K562 (cell line): ENCODE measurements around the gene MPIG6B. TPM values are rescaled to one million over a fixed set of nuclear protein-coding genes. Genes with fewer than 3 reads are reported as not detected.

Source experiments
- ARNT ChIP-seq, 2 experiments: fragments of 450-650 bp; IDR thresholded peaks; 2 replicates each; pipeline ENCODE4 v1.6.1; 2016; ENCODE audit warnings: mild to moderate bottlenecking in 1 of 2
- BRCA1 ChIP-seq, 2 experiments: fragments of 450-650 bp in 1 of 2; sonication (generic) in 1 of 2; formaldehyde crosslinking in 1 of 2; IDR thresholded peaks; 2 replicates each; pipeline versions ENCODE4 v1.5.0 to v1.6.1; 2017 to 2020; ENCODE audit warnings: mild to moderate bottlenecking in 1 of 2, missing genetic modification reagents in 1 of 2
- CBX3 ChIP-seq, 2 experiments: IDR thresholded peaks; 1 replicate in 1 of 2; 2 replicates in 1 of 2; pipeline ENCODE4 v1.6.1; 2012; ENCODE audit warnings: inconsistent platforms in 2 of 2, low read length in 2 of 2, borderline replicate concordance in 1 of 2, control low read depth in 1 of 2
- DNMT1 ChIP-seq: fragments of 450-650 bp; IDR thresholded peaks from 2 replicates; pipeline ENCODE4 v1.6.1; 2016; ENCODE audit warnings: antibody characterized with exemption, mild to moderate bottlenecking
- E2F6 ChIP-seq, 2 experiments: IDR thresholded peaks; 2 replicates each; pipeline ENCODE4 v1.6.1; 2011; ENCODE audit warnings: borderline replicate concordance in 1 of 2, control low read depth in 1 of 2, low read depth in 1 of 2, low read length in 1 of 2, mild to moderate bottlenecking in 1 of 2, mixed read lengths in 1 of 2, moderate library complexity in 1 of 2; ENCODE audit not compliant: insufficient read depth in 1 of 2, insufficient read length in 1 of 2, poor library complexity in 1 of 2, severe bottlenecking in 1 of 2; ENCODE audit errors: extremely low read depth in 1 of 2
- FOXK1 ChIP-seq: sonication (generic); formaldehyde crosslinking; IDR thresholded peaks from 2 replicates; pipeline ENCODE4 v1.8.0; 2022; ENCODE audit warnings: missing genetic modification reagents, mild to moderate bottlenecking, borderline replicate concordance
- GATA2 ChIP-seq: sonication (generic); formaldehyde crosslinking; IDR thresholded peaks from 2 replicates; pipeline ENCODE4 v1.4.0; 2020; ENCODE audit warnings: mild to moderate bottlenecking, missing genetic modification reagents
- HLTF ChIP-seq: fragments of 450-650 bp; IDR thresholded peaks from 2 replicates; pipeline ENCODE4 v1.6.1; 2016
- JUND ChIP-seq, 2 experiments: IDR thresholded peaks; 2 replicates in 1 of 2; 3 replicates in 1 of 2; pipeline ENCODE4 v1.6.1; 2011; ENCODE audit warnings: borderline replicate concordance in 2 of 2, low read depth in 2 of 2, low read length in 2 of 2, improper control_type of control experiment in 1 of 2, missing biosample characterization in 1 of 2, missing genetic modification characterization in 1 of 2, missing genetic modification reagents in 1 of 2
- KHSRP ChIP-seq: fragments of 450-650 bp; IDR thresholded peaks from 2 replicates; pipeline ENCODE4 v1.6.1; 2017
- KLF13 ChIP-seq: fragments of 450-650 bp; IDR thresholded peaks from 2 replicates; pipeline ENCODE4 v1.6.1; 2016; ENCODE audit warnings: missing genetic modification characterization, low read depth, mild to moderate bottlenecking, missing compliant biosample characterization, moderate library complexity, borderline replicate concordance
- POLR2AphosphoS5 ChIP-seq: IDR thresholded peaks from 2 replicates; pipeline ENCODE4 v1.6.1; 2011; ENCODE audit warnings: mild to moderate bottlenecking, low read depth, low read length, moderate library complexity; ENCODE audit not compliant: control insufficient read depth, insufficient read depth
- RBM22 ChIP-seq: fragments of 200-400 bp; formaldehyde crosslinking; IDR thresholded peaks from 2 replicates; pipeline ENCODE4 v1.6.1; 2018; ENCODE audit warnings: low read length, low read depth; ENCODE audit not compliant: poor library complexity, severe bottlenecking
- RREB1 ChIP-seq: fragments of 250-450 bp; sonication (Bioruptor Pico); IDR thresholded peaks from 2 replicates; pipeline ENCODE4 v1.4.0; 2020
- SLC30A9 ChIP-seq: fragments of 250-450 bp; sonication (Bioruptor Pico); IDR thresholded peaks from 2 replicates; pipeline ENCODE4 v1.8.0; 2022; ENCODE audit warnings: mild to moderate bottlenecking, moderate library complexity
- SREBF1 ChIP-seq: fragments of 150-350 bp; IDR thresholded peaks from 2 replicates; pipeline ENCODE4 v1.6.1; 2014; ENCODE audit warnings: antibody characterized with exemption, low read depth, low read length, borderline replicate concordance
- SRSF9 ChIP-seq: fragments of 200-400 bp; formaldehyde crosslinking; IDR thresholded peaks from 2 replicates; pipeline ENCODE4 v1.6.1; 2017; ENCODE audit warnings: low read depth, low read length, borderline replicate concordance
- TCF3 ChIP-seq: sonication (generic); formaldehyde crosslinking; IDR thresholded peaks from 2 replicates; pipeline ENCODE4 v1.4.0; 2020; ENCODE audit warnings: mild to moderate bottlenecking, missing genetic modification reagents
- polyA plus RNA-seq, 8 experiments: library from polyadenylated mRNA; depleted of rRNA in 4 of 8; stranded (reverse) in 5 of 8; unstranded in 3 of 8; fragments of >200 nt; fragmentation: Nextera tagmentation in 2 of 8; fragmentation: Illumina TruSeq in 1 of 8; extraction: Ambion mirVana in 2 of 8; extraction: Trizol in 1 of 8; gene quantifications; 2 replicates each; pipeline versions ENCODE4 v1.2.1 to v1.2.3, GENCODE V29; 2011 to 2014; ENCODE audit warnings: inconsistent platforms in 1 of 8, missing spikeins in 1 of 8
- total RNA-seq, 7 experiments: library from RNA; depleted of rRNA in 6 of 7; stranded (reverse); fragments of >200 nt in 6 of 7; fragmentation: Illumina TruSeq in 2 of 7; extraction: Trizol in 2 of 7; gene quantifications; 2 replicates each; pipeline versions ENCODE4 v1.2.1 to v1.2.3, GENCODE V29; 2011 to 2021; ENCODE audit warnings: low replicate concordance in 1 of 7
- TF ChIP-seq, protein P1 (sequence below): sonication (generic); formaldehyde crosslinking; IDR thresholded peaks from 2 replicates; pipeline ENCODE4 v1.8.0; 2022; ENCODE audit warnings: missing genetic modification reagents, mild to moderate bottlenecking, moderate library complexity, borderline replicate concordance
- TF ChIP-seq, protein P2 (sequence below): fragments of 250-450 bp; sonication (Bioruptor Pico); IDR thresholded peaks from 2 replicates; pipeline ENCODE4 v1.8.0; 2021; ENCODE audit warnings: moderate library complexity, mild to moderate bottlenecking, inconsistent platforms

The MPIG6B gene
- total and polyA plus RNA-seq, 9 of the 15 experiments (the other 6 are each of a cell fraction or from before 2014, with no cell fraction given), result 0.11 to 1.2 (median 0.28) TPM; not detected in 1

DNA sequence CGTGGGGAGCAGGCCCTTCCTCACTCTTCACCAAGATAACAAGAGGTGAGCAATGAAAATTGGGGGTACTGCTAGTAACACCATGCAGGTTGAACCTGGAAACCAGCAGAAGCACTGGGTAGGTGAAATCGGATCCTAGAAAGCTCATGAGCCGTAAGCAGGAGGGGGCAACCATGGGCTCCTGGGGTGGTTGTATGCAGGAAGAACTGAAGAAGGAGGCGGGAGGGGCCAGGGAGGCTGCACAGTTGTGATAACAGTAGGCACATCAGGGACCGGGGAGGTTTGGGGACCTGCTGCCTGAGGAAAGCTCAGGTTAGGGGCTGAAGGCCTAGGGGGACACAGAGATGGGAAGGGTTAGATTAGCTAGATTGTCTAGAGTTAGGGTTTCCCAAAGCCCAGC lies 36.7 kb upstream of the MPIG6B start (continued):
- TF ChIP-seq RREB1 (CRISPR knock-in tag) (0 out of 2 replicates have a peak, but pooled peaks have one; percentile 64), E2F6 (IDR thresholded peaks at IDR 0.05; ENCODE audit: borderline replicate concordance in 1 of 2, extremely low read depth in 1 of 2, insufficient read depth in 1 of 2, insufficient read length in 1 of 2, low read depth in 1 of 2, low read length in 1 of 2, poor library complexity in 1 of 2, severe bottlenecking in 1 of 2) (peak in 1 of 2 experiments; percentile 10), RBM22 (no peak), FOXK1 (CRISPR knock-in tag) (peak; percentile 47; the same call in 1 of the 2 replicates), TCF3 (CRISPR knock-in tag) (peak; percentile 81), POLR2AphosphoS5 (peak; percentile 76; the same call in 1 of the 2 replicates), HLTF (peak; percentile 70), JUND (IDR thresholded peaks at IDR 0.05; ENCODE audit: borderline replicate concordance, low read depth, low read length) (peak; percentile 31; the same call in 1 of the 2 replicates), JUND (tag; IDR thresholded peaks at IDR 0.05; ENCODE audit: borderline replicate concordance, low read depth, low read length) (no peak; the same call in 2 of the 3 replicates), DNMT1 (no peak), CBX3 (IDR thresholded peaks at IDR 0.05; ENCODE audit: borderline replicate concordance in 1 of 2, low read length in 2 of 2) (no peak), KLF13 (tag) (no peak), BRCA1 (IDR thresholded peaks at IDR 0.05) (no peak), BRCA1 (CRISPR knock-in tag; IDR thresholded peaks at IDR 0.05) (no peak), SREBF1 (no peak), ARNT (IDR thresholded peaks at IDR 0.05) (no peak), SLC30A9 (CRISPR knock-in tag) (no peak), SRSF9 (no peak), KHSRP (no peak; the same call in 1 of the 2 replicates), GATA2 (CRISPR knock-in tag) (peak; percentile 35; the same call in 1 of the 2 replicates)
- TF ChIP-seq, protein P1, sequence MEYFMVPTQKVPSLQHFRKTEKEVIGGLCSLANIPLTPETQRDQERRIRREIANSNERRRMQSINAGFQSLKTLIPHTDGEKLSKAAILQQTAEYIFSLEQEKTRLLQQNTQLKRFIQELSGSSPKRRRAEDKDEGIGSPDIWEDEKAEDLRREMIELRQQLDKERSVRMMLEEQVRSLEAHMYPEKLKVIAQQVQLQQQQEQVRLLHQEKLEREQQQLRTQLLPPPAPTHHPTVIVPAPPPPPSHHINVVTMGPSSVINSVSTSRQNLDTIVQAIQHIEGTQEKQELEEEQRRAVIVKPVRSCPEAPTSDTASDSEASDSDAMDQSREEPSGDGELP, result 0 out of 2 replicates have a peak, but pooled peaks have one; percentile 6
- TF ChIP-seq, protein P2, sequence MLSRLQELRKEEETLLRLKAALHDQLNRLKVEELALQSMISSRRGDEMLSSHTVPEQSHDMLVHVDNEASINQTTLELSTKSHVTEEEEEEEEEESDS, result no peak
